ENCODE results near the gene ACTL10.

The ACTL10 gene

GRCh38 chr20:33674294-33675135, 7.8 kb downstream of the ACTL10 start, which contains the start of gene NECAB3 (continued):
- TF ChIP-seq ZNF423 (tag by site-specific recombination; IDR thresholded peaks at IDR 0.05) = no peak
- TF ChIP-seq SCRT1 (tag by site-specific recombination; IDR thresholded peaks at IDR 0.05; ENCODE audit: borderline replicate concordance) = no peak
- TF ChIP-seq ZNF518A (tag by site-specific recombination; conservative IDR thresholded peaks at IDR 0.05; ENCODE audit: low read depth) = no peak
- TF ChIP-seq ZBTB49 (tag by site-specific recombination; IDR thresholded peaks at IDR 0.05; ENCODE audit: low read depth) = no peak
- TF ChIP-seq ZNF670 (tag by site-specific recombination; IDR thresholded peaks at IDR 0.05; ENCODE audit: low read depth) = no peak
- no peak for TF ChIP-seq ZNF10 (tag by site-specific recombination; IDR thresholded peaks at IDR 0.05)
- TF ChIP-seq ZNF202 (tag by site-specific recombination; IDR thresholded peaks at IDR 0.05; ENCODE audit: borderline replicate concordance) = no peak
- no peak for TF ChIP-seq ZNF510 (tag by site-specific recombination; IDR thresholded peaks at IDR 0.05; ENCODE audit: insufficient replicate concordance)
- TF ChIP-seq ZNF768 (tag by site-specific recombination; IDR thresholded peaks at IDR 0.05) = no peak
- no peak for TF ChIP-seq ZNF560 (tag by site-specific recombination; IDR thresholded peaks at IDR 0.05; ENCODE audit: borderline replicate concordance)
- TF ChIP-seq ZNF138 (tag by site-specific recombination; IDR thresholded peaks at IDR 0.05; ENCODE audit: borderline replicate concordance) = no peak
- TF ChIP-seq MYNN (tag by site-specific recombination; IDR thresholded peaks at IDR 0.05; ENCODE audit: borderline replicate concordance) = no peak
- no peak for TF ChIP-seq ZNF311 (tag by site-specific recombination; IDR thresholded peaks at IDR 0.05; ENCODE audit: borderline replicate concordance)
- TF ChIP-seq ZBTB20 (tag by site-specific recombination; IDR thresholded peaks at IDR 0.05) = no peak
- no peak for TF ChIP-seq ZNF280C (tag by site-specific recombination; IDR thresholded peaks at IDR 0.05)
- TF ChIP-seq ZNF645 (tag by site-specific recombination; IDR thresholded peaks at IDR 0.05) = no peak
- TF ChIP-seq ZNF292 (tag by site-specific recombination; IDR thresholded peaks at IDR 0.05; ENCODE audit: borderline replicate concordance, low read depth) = no peak
- no peak for TF ChIP-seq ZNF621 (tag by site-specific recombination; IDR thresholded peaks at IDR 0.05)
- 0 out of 2 replicates have a peak, but pooled peaks have one; percentile 14 for TF ChIP-seq ZBTB10 (tag by site-specific recombination; IDR thresholded peaks at IDR 0.05)
- TF ChIP-seq ZNF707 (tag by site-specific recombination; IDR thresholded peaks at IDR 0.05) = no peak
- peak; percentile 64 for TF ChIP-seq ZXDB (tag by site-specific recombination; IDR thresholded peaks at IDR 0.05)
- no peak for TF ChIP-seq ZNF184 (tag by site-specific recombination; IDR thresholded peaks at IDR 0.05)
